Kidney epithelial cell (primary cell): ENCODE data around the gene CD82. TPM values are rescaled to one million over a fixed set of nuclear protein-coding genes. Genes with fewer than 3 reads are reported as not detected.

Experiments used
- DNase-seq: peaks from one replicate; pipeline ENCODE4 v3.0.0-alpha.2; 2010; ENCODE audit warnings: low read depth
- H3K27me3 ChIP-seq: 2 replicates; pipeline ENCODE4 v1.6.0; 2011; ENCODE audit warnings: low read length; ENCODE audit not compliant: control insufficient read depth, insufficient read depth
- H3K36me3 ChIP-seq: 2 replicates; pipeline ENCODE4 v1.5.1; 2011; ENCODE audit warnings: low read length; ENCODE audit not compliant: control insufficient read depth, insufficient read depth
- H3K4me3 ChIP-seq: 2 replicates; pipeline ENCODE4 v1.5.1; 2011; ENCODE audit warnings: low read depth, mild to moderate bottlenecking, control low read depth, low read length
- total RNA-seq: library from RNA; depleted of rRNA; stranded (reverse); fragments of >200 nt; gene quantifications from 2 replicates; pipeline ENCODE4 v1.2.3, GENCODE V29; 2015
- TF ChIP-seq, protein P1 (sequence below): IDR thresholded peaks from 2 replicates; pipeline ENCODE4 v1.5.1; 2011; ENCODE audit warnings: mild to moderate bottlenecking, moderate library complexity, low read length, control low read depth, inconsistent platforms; ENCODE audit not compliant: insufficient read depth, poor library complexity, severe bottlenecking

The CD82 gene
- total RNA-seq, 1 donor from 2014 or later: 47.3 TPM

GRCh38 chr11:44620328-44620725 lies 54.9 kb downstream of the CD82 start:
- H3K27me3 ChIP-seq: no peaks in the 10 kb centered on the region
- TF ChIP-seq, protein P1, sequence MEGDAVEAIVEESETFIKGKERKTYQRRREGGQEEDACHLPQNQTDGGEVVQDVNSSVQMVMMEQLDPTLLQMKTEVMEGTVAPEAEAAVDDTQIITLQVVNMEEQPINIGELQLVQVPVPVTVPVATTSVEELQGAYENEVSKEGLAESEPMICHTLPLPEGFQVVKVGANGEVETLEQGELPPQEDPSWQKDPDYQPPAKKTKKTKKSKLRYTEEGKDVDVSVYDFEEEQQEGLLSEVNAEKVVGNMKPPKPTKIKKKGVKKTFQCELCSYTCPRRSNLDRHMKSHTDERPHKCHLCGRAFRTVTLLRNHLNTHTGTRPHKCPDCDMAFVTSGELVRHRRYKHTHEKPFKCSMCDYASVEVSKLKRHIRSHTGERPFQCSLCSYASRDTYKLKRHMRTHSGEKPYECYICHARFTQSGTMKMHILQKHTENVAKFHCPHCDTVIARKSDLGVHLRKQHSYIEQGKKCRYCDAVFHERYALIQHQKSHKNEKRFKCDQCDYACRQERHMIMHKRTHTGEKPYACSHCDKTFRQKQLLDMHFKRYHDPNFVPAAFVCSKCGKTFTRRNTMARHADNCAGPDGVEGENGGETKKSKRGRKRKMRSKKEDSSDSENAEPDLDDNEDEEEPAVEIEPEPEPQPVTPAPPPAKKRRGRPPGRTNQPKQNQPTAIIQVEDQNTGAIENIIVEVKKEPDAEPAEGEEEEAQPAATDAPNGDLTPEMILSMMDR: no peak
- H3K4me3 ChIP-seq: no peak overlapping the region
- DNase-seq: no peak
- no peaks in the 10 kb centered on the region for H3K36me3 ChIP-seq

DNA sequence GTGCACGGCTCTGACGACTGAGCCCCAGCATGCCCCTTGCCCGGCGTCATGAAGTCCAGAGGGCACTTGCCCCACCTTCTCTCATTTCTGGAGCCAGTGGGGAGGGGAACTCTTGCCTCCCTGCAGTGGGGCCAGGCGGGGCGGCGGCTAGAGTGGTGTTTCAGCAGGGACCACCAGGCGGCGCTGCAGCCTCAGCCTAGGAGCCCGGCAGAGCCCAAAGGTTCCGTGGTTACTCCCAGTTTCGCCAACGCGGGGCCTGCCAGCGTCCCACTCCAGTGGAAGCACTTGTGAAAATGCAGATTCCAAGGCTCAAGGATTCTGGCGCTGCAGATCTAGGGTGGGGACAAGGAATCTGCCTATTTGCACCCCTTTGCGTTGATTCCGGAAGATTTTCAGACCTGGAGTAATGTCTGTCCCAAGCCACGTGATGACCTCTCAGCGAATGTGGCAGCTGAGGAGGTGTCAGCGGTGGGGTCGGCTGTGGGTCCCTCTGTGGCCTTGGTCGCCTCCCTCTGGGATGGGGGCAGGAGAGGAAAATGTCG lies 55.7 kb downstream of the CD82 start:
- TF ChIP-seq, protein P1: peak; percentile 99
- no peak for DNase-seq
- no peaks in the 10 kb centered on the region for H3K36me3 ChIP-seq
- no peak overlapping the region for H3K4me3 ChIP-seq
- H3K27me3 ChIP-seq: no peaks in the 10 kb centered on the region

DNA sequence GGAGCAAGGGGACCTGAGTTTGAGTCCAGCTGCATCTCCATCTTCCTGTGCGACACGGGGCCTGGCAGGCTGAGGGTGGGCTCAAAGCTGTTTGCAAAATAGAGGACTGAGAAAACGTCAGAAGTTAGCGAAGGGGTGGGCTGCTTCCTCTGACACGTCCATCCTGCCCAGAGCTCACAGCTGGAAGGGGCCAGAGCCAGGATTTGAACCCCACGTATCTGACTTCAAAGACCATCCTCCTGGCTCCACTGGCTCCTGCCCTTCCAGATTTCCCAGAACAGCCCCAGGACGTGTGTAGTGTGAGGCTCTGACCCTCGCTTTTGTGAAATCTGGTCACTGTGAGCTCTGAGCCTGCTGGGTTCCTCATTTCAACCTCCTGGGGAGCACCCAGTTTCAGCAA lies 56.3 kb downstream of the CD82 start:
- TF ChIP-seq, protein P1: no peak
- Histone ChIP-seq H3K36me3 (no peaks in the 10 kb centered on the region), H3K4me3 (no peak overlapping the region), H3K27me3 (no peaks in the 10 kb centered on the region)
- DNase-seq: no peak

DNA sequence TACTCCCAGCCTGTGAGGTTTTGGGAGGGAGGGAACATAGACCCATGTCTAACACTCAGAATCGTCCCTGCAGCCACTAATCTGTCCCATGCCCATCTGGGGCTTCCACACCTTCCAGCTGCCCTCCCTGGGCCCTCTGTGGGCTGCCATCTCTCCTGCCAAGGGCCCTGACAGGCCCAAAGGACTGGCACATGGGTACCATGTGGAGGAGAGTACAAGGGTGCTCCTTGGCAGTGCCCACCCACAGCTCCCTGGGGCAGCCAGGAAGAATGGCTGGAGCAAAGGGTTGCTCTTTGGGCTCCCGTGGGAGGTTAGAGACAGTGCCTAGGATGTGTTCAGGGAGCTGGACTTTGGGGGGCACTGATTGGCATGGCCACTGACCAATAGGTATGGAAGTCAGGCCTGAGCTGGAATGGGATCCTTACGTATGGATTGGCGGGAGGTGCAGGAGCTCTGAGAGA lies 56.8 kb downstream of the CD82 start:
- no peak for DNase-seq
- TF ChIP-seq, protein P1: no peak
- H3K36me3 ChIP-seq: no peaks in the 10 kb centered on the region
- no peaks in the 10 kb centered on the region for H3K27me3 ChIP-seq
- no peak overlapping the region for H3K4me3 ChIP-seq

DNA sequence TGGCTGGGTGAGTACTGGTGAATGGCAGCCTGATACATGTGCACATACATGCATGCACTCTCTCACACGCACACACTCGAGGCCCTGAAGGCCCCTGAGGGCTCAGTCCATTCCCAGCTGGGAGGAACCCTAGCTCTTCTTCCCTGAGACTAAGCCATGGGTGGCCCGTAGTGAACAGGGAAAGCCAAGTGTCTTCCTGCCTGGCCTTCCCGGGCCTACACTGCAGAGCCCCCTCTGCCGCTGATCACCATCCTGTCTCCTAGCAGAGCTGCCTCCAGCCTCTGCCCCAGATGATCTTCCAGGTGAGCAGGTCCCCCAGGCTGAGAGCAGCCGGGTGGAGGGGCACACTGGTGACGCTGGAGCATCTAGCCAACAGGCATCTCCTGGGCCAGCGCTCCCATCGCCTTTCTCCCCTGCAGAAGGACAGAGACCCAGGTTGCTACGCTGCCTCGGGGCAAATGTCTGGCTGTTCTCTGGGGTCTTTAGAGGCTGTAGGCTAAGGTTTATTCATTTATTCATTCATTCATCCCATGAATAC lies 57.3 kb downstream of the CD82 start:
- TF ChIP-seq, protein P1: no peak
- DNase-seq: no peak
- H3K4me3 ChIP-seq: no peak overlapping the region
- H3K27me3 ChIP-seq: no peaks in the 10 kb centered on the region
- no peaks in the 10 kb centered on the region for H3K36me3 ChIP-seq

DNA sequence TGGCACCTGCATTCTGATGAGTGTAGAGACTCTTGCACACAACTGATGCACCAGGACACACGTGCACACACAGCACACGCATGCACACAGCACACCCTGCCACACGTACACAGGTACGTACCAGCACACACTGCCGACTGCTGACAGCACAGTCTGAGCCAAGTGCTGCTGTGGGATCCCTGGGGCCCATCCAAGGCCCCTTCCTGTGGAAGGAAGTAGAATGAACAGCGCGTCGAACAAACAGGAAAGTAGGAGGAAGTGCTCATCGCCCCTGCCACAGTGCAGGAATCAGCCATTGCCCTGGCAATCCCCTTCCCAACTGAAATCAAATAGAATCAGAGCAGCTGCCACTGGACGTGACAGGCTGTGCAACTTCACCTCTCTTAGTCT lies 57.9 kb downstream of the CD82 start:
- Histone ChIP-seq H3K4me3 (no peak overlapping the region), H3K36me3 (no peaks in the 10 kb centered on the region)
- no peak for DNase-seq

More for the DNA sequence above, 57.9 kb downstream of the CD82 start:
- TF ChIP-seq, protein P1: no peak
- H3K27me3 ChIP-seq: peaks cover 3% of the 10 kb centered on the region
